ENCODE data around the gene CLEC4E. TPM values are rescaled to one million over a fixed set of nuclear protein-coding genes. Genes with fewer than 3 reads are reported as not detected.

The CLEC4E gene
- total and polyA plus RNA-seq, 2 donors: 0.19 to 4.1 TPM

DNA sequence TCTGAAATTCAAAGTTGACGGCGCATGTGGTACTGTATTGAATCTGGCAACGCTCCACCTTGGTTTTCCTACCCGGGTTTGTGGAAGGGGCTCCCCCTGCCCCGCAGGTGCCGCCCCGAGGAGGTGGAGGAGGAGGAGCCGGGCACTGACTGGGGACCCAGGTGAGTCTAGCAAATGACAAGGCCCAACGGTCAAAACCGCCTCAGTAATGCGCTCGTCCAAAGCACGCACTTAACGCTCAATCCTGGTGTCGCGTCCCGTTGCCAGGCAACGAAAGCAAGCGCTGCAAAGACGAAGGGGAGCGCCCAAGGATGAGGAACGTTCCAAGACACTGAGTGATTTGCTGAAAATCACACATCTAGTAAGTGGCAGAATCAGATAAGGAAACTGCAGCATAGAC is 24.0 kb upstream of the CLEC4E start:
- Histone ChIP-seq H3K36me3 (ENCODE audit: control insufficient read depth in 2 of 2, insufficient read depth in 2 of 2, low read length in 1 of 2) (no peaks in the 10 kb centered on the region), H3K9me3 (ENCODE audit: control insufficient read depth in 2 of 2, insufficient read depth in 1 of 2, low read length in 1 of 2) (peaks cover 0 to 23% of the 10 kb centered on the region in 2 donors), H3K27me3 (ENCODE audit: control insufficient read depth in 2 of 2, insufficient read depth in 1 of 2, low read length in 1 of 2) (peaks cover 0 to 2% of the 10 kb centered on the region in 2 donors), H3K27ac (ENCODE audit: low read depth in 1 of 2, low read length in 1 of 2) (no peak overlapping the region), H3K4me1 (ENCODE audit: control insufficient read depth in 2 of 2, insufficient read depth in 2 of 2, low read length in 2 of 2) (no peaks in the 10 kb centered on the region), H3K4me3 (ENCODE audit: low read length in 2 of 2) (no peak overlapping the region)
- no peak for DNase-seq (ENCODE audit: low read depth in 6 of 9, low spot score in 9 of 9)
- WGBS: 82% methylated on average over 22 of the region's 22 CpGs

GRCh38 chr12:8563356-8563755 is 22.7 kb upstream of the CLEC4E start:
- Histone ChIP-seq H3K27me3 (ENCODE audit: control insufficient read depth in 2 of 2, insufficient read depth in 1 of 2, low read length in 1 of 2) (peaks cover 0 to 2% of the 10 kb centered on the region in 2 donors), H3K4me3 (ENCODE audit: low read length in 2 of 2) (no peak overlapping the region), H3K9me3 (ENCODE audit: control insufficient read depth in 2 of 2, insufficient read depth in 1 of 2, low read length in 1 of 2) (peaks cover 0 to 20% of the 10 kb centered on the region in 2 donors), H3K36me3 (ENCODE audit: control insufficient read depth in 2 of 2, insufficient read depth in 2 of 2, low read length in 1 of 2) (no peaks in the 10 kb centered on the region), H3K27ac (ENCODE audit: low read depth in 1 of 2, low read length in 1 of 2) (no peak overlapping the region), H3K4me1 (ENCODE audit: control insufficient read depth in 2 of 2, insufficient read depth in 2 of 2, low read length in 2 of 2) (no peaks in the 10 kb centered on the region)
- 88% methylated on average over 3 of the region's 3 CpGs for whole genome bisulfite sequencing
- DNase-seq (ENCODE audit: low read depth in 6 of 9, low spot score in 9 of 9): no peak

DNA sequence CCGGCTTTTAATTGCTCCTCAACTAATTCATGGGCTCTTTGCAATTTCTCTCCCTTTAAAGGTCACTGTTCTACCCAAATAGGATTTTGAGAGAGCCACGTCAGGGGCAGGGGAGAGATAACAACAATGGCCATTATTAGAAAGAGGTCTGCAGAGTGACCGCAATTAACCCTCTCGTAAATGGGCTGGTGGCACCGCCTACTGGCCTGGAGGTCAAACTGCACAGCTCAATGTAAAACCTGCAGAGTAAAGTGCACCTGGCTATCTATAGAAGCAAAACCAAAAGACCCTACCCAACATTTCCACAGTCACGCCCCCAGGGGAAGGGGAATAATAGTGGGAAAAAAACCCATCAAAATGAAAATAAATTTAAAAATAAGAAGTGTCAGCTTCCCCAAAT is 21.6 kb upstream of the CLEC4E start:
- no peak for DNase-seq (ENCODE audit: low read depth in 6 of 9, low spot score in 9 of 9)
- Histone ChIP-seq H3K27me3 (ENCODE audit: control insufficient read depth in 2 of 2, insufficient read depth in 1 of 2, low read length in 1 of 2) (peaks cover 0 to 2% of the 10 kb centered on the region in 2 donors), H3K4me3 (ENCODE audit: low read length in 2 of 2) (no peak overlapping the region), H3K36me3 (ENCODE audit: control insufficient read depth in 2 of 2, insufficient read depth in 2 of 2, low read length in 1 of 2) (no peaks in the 10 kb centered on the region), H3K4me1 (ENCODE audit: control insufficient read depth in 2 of 2, insufficient read depth in 2 of 2, low read length in 2 of 2) (no peaks in the 10 kb centered on the region), H3K27ac (ENCODE audit: low read depth in 1 of 2, low read length in 1 of 2) (no peak overlapping the region), H3K9me3 (ENCODE audit: control insufficient read depth in 2 of 2, insufficient read depth in 1 of 2, low read length in 1 of 2) (peaks cover 0 to 10% of the 10 kb centered on the region in 2 donors)
- 81% methylated on average over 6 of the region's 6 CpGs for WGBS

DNA sequence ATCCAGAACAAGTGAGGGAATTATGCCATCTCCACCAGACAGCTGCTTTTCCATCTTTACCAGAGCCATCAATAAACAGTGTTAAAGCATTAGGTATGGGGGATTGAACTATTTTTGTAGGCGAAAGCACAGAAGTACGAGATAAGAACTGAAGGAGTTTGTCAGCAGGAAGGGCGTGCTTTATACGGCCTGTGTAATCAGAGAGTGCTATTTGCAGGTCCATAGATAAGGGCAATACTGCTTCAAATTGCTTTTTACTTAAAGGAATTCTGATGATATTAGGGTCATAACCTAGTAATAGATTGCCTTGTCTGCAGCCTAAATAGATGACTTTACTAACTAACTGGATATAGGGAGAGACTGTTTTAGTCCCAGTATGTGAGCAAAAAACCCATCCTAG is 20.3 kb upstream of the CLEC4E start:
- WGBS: 97% methylated on average over 4 of the region's 4 CpGs
- Histone ChIP-seq H3K4me3 (ENCODE audit: low read length in 2 of 2) (no peak overlapping the region), H3K27ac (ENCODE audit: low read depth in 1 of 2, low read length in 1 of 2) (no peak overlapping the region), H3K4me1 (ENCODE audit: control insufficient read depth in 2 of 2, insufficient read depth in 2 of 2, low read length in 2 of 2) (no peaks in the 10 kb centered on the region), H3K9me3 (ENCODE audit: control insufficient read depth in 2 of 2, insufficient read depth in 1 of 2, low read length in 1 of 2) (peaks cover 0 to 6% of the 10 kb centered on the region in 2 donors), H3K36me3 (ENCODE audit: control insufficient read depth in 2 of 2, insufficient read depth in 2 of 2, low read length in 1 of 2) (no peaks in the 10 kb centered on the region), H3K27me3 (ENCODE audit: control insufficient read depth in 2 of 2, insufficient read depth in 1 of 2, low read length in 1 of 2) (peaks cover 0 to 2% of the 10 kb centered on the region in 2 donors)
- DNase-seq (ENCODE audit: low read depth in 6 of 9, low spot score in 9 of 9): no peak

GRCh38 chr12:8559676-8560075 is 19.0 kb upstream of the CLEC4E start:
- Histone ChIP-seq H3K27ac (ENCODE audit: low read depth in 1 of 2, low read length in 1 of 2) (no peak overlapping the region), H3K9me3 (ENCODE audit: control insufficient read depth in 2 of 2, insufficient read depth in 1 of 2, low read length in 1 of 2) (peaks cover 0 to 5% of the 10 kb centered on the region in 2 donors), H3K36me3 (ENCODE audit: control insufficient read depth in 2 of 2, insufficient read depth in 2 of 2, low read length in 1 of 2) (no peaks in the 10 kb centered on the region), H3K4me1 (ENCODE audit: control insufficient read depth in 2 of 2, insufficient read depth in 2 of 2, low read length in 2 of 2) (no peaks in the 10 kb centered on the region), H3K4me3 (ENCODE audit: low read length in 2 of 2) (no peak overlapping the region), H3K27me3 (ENCODE audit: control insufficient read depth in 2 of 2, insufficient read depth in 1 of 2, low read length in 1 of 2) (peaks cover 0 to 2% of the 10 kb centered on the region in 2 donors)
- no peak for DNase-seq (ENCODE audit: low read depth in 6 of 9, low spot score in 9 of 9)
- WGBS: 94% methylated on average over 11 of the region's 11 CpGs

DNA sequence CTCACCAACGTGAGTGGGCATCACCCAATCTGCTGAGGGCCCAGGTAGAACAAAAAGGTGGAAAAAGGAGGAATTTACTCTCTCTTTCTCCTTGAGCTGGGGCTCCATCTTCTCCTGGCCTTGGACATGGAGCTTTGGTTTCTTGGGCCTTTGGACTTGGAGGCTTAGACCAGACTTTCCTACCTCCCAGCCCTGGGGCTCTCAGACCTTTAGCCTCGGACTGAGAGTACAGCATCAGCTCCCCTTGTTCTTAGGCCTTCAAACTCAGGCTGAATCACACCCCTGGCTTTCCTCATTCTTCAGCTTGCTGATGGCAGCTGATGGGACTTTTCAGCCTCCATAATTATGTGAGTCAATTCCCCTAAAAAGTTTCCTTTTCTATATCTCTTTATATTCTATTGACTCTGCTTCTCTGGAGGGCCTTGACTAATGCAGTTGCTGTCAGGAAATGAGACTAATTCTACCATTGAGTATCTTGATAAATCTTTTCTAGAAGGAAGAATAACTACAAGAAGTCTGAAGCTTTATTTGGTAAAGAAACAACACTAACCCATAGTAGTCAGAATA is 15.9 kb upstream of the CLEC4E start:
- Histone ChIP-seq H3K27ac (ENCODE audit: low read depth in 1 of 2, low read length in 1 of 2) (no peak overlapping the region), H3K4me3 (ENCODE audit: low read length in 2 of 2) (no peak overlapping the region), H3K27me3 (ENCODE audit: control insufficient read depth in 2 of 2, insufficient read depth in 1 of 2, low read length in 1 of 2) (no peaks in the 10 kb centered on the region), H3K4me1 (ENCODE audit: control insufficient read depth in 2 of 2, insufficient read depth in 2 of 2, low read length in 2 of 2) (no peaks in the 10 kb centered on the region), H3K9me3 (ENCODE audit: control insufficient read depth in 2 of 2, insufficient read depth in 1 of 2, low read length in 1 of 2) (no peaks in the 10 kb centered on the region), H3K36me3 (ENCODE audit: control insufficient read depth in 2 of 2, insufficient read depth in 2 of 2, low read length in 1 of 2) (no peaks in the 10 kb centered on the region)
- no peak for DNase-seq (ENCODE audit: low read depth in 6 of 9, low spot score in 9 of 9)
- WGBS: 95% methylated on average over 2 of the region's 2 CpGs

DNA sequence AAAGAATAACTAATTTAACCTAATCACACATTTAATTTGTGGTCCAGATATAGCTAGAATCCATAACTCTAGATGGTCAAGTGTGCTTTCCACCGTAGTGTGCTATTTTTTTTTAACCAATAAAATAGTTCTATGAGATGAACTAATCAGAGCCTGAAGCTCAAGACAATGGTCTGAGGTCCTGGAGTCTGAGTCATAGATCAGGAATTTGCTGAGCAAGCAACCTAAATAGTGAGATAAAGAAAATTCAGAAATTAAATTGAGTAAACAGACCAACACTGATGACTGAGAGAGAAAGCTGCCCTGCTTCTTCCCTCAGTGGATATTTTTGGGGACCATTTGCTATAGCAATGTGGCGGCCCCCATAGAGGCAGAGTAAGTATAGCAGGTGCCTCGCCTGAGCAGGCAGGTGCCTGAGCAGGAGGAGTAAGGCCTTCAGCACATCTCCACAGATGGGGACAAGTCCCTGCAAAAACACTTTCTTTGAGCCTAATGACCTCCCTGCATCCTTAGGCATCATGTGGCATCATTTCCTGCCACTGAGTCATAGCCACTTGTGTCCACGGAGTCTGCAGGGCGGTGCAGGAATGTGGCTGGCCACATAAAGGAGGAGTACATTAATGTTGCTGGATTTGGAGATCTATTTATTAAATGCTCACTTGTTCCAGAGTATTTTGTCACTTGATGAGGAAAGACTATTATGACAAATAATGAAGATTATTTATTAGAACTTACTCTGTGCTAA is 13.9 kb upstream of the CLEC4E start:
- H3K4me1 ChIP-seq (ENCODE audit: control insufficient read depth in 2 of 2, insufficient read depth in 2 of 2, low read length in 2 of 2): no peaks in the 10 kb centered on the region
- 97% methylated on average over 5 of the region's 5 CpGs for WGBS

DNA sequence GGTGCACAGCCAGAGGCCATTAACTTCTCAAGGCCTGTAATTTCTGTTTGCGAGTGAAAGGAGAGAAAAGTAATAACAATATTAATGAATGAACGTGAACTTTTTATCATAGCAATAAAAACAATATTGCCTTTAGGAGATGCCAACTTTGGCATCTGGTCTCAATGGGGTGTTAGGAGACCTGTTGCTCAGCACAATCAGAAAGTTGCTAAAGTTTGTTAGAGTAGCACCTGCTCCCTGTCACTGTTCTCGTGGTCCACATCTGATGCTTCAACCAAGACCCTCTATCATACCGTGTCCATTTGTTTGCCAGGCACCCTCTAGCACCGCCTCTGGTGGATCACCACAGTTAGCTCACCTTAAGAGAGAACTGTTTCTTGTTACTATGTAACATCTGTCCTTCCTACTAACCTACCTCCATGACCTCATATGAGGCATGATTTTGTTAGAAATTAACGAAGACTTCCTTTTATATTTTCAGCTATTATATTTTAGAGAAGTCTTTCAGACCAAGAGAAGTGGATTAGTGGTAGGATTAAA is 12.5 kb upstream of the CLEC4E start:
- Histone ChIP-seq H3K36me3 (ENCODE audit: control insufficient read depth in 2 of 2, insufficient read depth in 2 of 2, low read length in 1 of 2) (no peaks in the 10 kb centered on the region), H3K4me3 (ENCODE audit: low read length in 2 of 2) (no peak overlapping the region), H3K27ac (ENCODE audit: low read depth in 1 of 2, low read length in 1 of 2) (no peak overlapping the region), H3K27me3 (ENCODE audit: control insufficient read depth in 2 of 2, insufficient read depth in 1 of 2, low read length in 1 of 2) (no peaks in the 10 kb centered on the region), H3K9me3 (ENCODE audit: control insufficient read depth in 2 of 2, insufficient read depth in 1 of 2, low read length in 1 of 2) (no peaks in the 10 kb centered on the region), H3K4me1 (ENCODE audit: control insufficient read depth in 2 of 2, insufficient read depth in 2 of 2, low read length in 2 of 2) (no peaks in the 10 kb centered on the region)
- WGBS: 93% methylated on average over 6 of the region's 6 CpGs
- DNase-seq (ENCODE audit: low read depth in 6 of 9, low spot score in 9 of 9): no peak

More for the DNA sequence above, 13.9 kb upstream of the CLEC4E start:
- Histone ChIP-seq H3K27ac (ENCODE audit: low read depth in 1 of 2, low read length in 1 of 2) (no peak overlapping the region), H3K27me3 (ENCODE audit: control insufficient read depth in 2 of 2, insufficient read depth in 1 of 2, low read length in 1 of 2) (no peaks in the 10 kb centered on the region), H3K4me3 (ENCODE audit: low read length in 2 of 2) (no peak overlapping the region), H3K36me3 (ENCODE audit: control insufficient read depth in 2 of 2, insufficient read depth in 2 of 2, low read length in 1 of 2) (no peaks in the 10 kb centered on the region), H3K9me3 (ENCODE audit: control insufficient read depth in 2 of 2, insufficient read depth in 1 of 2, low read length in 1 of 2) (no peaks in the 10 kb centered on the region)
- no peak for DNase-seq (ENCODE audit: low read depth in 6 of 9, low spot score in 9 of 9)

- no peak overlapping the region for H3K4me3 ChIP-seq (ENCODE audit: low read length in 2 of 2)
- DNase-seq (ENCODE audit: low read depth in 6 of 9, low spot score in 9 of 9): no peak
- no peaks in the 10 kb centered on the region for H3K36me3 ChIP-seq (ENCODE audit: control insufficient read depth in 2 of 2, insufficient read depth in 2 of 2, low read length in 1 of 2)
- no peaks in the 10 kb centered on the region for H3K27me3 ChIP-seq (ENCODE audit: control insufficient read depth in 2 of 2, insufficient read depth in 1 of 2, low read length in 1 of 2)
- H3K4me1 ChIP-seq (ENCODE audit: control insufficient read depth in 2 of 2, insufficient read depth in 2 of 2, low read length in 2 of 2): no peaks in the 10 kb centered on the region
- H3K27ac ChIP-seq (ENCODE audit: low read depth in 1 of 2, low read length in 1 of 2): no peak overlapping the region
- 87% methylated on average over 5 of the region's 5 CpGs for WGBS
- H3K9me3 ChIP-seq (ENCODE audit: control insufficient read depth in 2 of 2, insufficient read depth in 1 of 2, low read length in 1 of 2): no peaks in the 10 kb centered on the region
These were observed 8.7 kb upstream of the CLEC4E start for GRCh38 chr12:8549381-8549780.
